CD4-positive, alpha-beta T cell treated with Interleukin-12 subunit alpha and Interleukin-12 subunit beta, for 1 hour (primary cell): ENCODE data around the gene SUPT20HL2.
"Not testable (repeated sequence)": the region's sequence is repeated elsewhere in the genome, so short reads cannot be mapped to it uniquely, and the experiment has no call there.

ENCODE experiments used
- DNase-seq: peaks from one replicate; pipeline ENCODE4 v3.0.0-alpha.2; 2020

The SUPT20HL2 gene

DNA sequence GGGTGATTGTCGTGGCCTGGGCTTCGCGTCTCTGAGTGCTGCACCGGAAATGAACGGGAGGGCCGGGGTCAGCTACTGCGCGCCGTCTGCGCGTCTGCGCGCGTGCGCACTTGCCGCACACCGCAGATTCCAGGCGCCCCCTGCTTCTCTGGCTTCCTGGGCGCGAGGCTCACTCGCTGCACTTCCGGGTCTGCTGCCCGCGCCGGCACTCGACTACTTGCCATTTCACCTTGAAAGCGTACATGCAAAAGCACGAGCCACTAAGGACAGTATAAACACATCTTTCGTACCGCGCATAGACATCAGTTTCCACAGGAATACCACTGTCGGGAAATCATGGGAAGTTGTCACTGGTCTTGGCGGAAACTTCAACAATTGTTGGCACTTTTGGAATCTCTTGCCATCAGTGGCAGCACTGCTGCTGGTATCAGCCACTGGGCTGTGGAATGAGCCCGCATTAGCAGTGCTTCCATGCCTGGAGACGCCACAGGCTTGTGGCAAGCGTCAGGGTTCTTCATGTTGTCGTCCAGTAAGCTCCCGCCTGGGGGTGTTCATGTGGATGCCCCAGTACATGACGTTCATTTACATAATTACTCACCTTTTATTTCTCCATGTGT lies at the start of gene SUPT20HL2:
SUPT20HL2 (minus strand) TSS at position 51 of the 617 bp plus-strand sequence. CDS start 754 bp downstream, outside the sequence.
- DNase-seq: no peak

DNA sequence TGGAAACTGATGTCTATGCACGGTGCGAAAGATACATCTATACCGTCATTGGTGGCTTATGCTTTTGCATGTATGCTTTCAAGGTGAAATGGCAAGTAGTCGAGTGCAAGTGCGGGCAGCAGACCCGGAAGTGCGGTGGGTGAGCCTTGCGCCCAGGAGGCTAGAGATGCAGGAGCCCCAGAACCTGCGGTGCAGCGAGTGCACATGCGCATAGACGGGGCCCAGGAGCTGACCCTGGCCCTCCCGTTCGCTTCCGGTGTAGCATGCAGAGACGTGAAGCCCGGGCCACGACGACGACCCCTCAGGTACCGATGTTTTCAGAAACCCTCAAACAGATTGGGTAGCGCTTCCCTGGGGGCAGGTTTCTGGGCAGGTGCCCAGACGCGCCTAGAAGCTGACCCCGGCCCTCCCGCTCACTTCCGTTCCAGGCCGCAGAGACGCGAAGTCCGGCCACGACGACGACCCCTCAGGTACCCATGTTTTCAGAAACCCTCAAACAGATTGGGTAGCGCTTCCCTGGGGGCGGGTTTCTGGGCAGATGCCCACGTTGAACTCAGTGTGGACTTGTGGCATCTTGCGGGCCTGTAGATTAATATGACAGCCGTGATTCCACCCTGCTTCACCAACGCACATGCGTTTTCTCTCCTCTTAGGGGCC lies 48.3 kb upstream of the SUPT20HL2 start:
- DNase-seq: not testable (repeated sequence)

DNA sequence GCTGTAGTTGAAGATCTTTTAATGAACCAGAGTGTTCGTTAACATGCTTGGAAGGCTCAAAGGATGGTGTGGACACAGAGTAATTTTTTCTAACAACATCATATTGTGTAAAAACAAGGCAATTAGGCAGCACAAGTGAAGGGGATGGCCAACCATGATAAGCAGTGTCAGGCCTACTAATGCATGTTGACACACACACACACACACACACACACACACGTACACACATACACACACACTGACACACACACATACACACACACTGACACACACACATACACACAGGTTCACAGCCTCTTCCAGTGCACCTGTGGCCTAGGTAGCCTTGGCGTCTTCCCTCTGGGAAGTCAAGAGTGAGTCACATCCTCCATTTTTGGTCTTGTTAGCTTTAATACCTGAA lies 46.4 kb upstream of the SUPT20HL2 start, which contains the start of gene SUPT20HL1:
SUPT20HL1 (plus strand) TSS at position 368 of the 400 bp plus-strand sequence. CDS start 2,122 bp downstream, outside the sequence.
- DNase-seq: no peak

DNA sequence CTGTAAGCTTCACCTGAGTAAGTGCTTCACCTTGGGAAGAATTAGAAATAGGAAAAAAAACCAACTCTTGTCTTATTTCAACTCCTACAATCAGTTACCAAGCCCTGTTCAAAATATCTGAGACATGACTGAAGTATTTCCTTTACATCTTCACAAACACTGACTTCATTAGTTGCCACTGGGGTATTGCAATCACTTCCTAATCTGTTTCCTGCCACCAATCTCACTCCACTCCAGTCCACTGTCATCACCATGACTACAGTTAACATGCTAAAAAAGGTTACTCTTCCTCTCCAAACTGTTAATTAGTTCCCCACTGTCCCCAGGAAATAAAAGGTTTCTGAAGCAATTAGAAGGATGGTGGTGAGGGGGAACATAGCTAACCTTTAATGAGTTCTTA lies 43.2 kb upstream of the SUPT20HL2 start:
- no peak for DNase-seq

DNA sequence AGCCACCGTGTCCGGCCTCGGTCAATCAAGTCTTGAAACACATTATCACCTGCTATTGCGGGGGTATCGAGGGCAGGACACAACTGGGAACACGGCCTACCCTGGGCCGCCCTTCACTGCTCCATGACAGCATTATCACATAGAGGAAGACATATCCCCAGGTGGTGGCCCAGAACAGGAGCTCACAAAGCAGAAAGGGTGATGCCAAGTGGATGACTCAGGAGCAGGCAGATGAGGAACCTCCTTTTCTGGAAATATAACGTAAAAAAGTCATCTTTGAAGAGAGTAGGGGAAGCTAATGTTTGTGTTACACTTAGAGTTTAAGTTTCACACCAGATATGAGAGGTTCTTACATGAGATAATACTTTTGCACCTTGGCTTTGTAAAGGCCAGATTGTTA lies 41.2 kb upstream of the SUPT20HL2 start:
- no peak for DNase-seq

DNA sequence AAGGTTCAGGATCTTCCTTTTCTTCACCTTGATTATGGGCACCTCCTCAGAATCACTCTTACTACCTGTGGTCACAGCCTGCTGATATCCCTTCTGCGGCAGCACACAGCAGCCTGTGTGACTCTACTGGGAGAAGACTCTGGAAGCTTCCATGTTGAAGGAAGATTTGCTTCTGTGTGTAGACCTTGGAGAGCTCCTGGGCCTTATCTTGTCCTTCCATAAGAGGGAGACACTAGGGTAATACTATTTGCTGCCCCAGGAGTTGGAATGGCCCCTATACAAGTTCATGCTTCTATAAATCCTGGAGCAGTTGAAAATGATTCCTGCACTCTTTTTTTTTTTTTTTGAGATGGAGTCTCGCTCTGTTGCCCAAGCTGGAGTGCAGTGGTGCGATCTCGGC lies 36.3 kb upstream of the SUPT20HL2 start:
- no peak for DNase-seq

DNA sequence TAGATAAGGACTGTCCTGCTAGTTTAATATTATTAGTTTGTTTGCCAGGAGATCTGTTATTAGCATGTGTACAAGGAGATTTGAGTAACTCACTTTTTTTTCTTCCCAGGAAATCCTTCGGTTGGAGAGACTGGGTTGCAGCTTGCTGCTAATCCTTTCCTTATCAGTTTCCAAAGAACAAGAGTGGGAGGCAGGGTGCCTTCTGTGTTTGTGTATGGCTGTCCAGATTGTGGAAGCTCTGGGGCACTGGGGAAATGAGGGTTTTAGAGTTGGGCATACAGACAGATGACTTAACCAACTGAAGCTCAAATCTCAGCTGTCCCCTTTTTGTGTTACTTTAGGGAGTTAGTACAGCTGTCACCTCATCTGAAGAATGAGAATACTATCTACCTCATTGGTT lies 34.0 kb upstream of the SUPT20HL2 start:
- DNase-seq: no peak

DNA sequence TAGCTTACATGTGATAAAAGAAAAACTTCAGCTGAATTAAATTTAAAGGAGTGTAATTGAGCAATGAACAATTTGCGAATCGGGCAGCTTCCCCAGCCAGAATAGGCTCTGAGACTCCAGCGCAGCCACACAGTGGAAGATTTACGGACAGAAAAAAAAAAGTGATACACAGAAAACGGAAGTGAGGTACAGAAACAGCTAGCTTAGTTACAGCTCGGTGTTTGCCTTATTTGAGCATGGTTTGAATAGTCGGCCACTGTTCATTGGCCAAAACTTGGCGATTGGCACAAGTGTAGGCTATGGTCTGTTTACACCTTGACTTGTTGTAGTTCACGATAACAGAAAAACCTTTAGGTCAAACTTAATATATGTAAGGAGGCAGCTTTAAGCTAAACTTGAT lies 29.9 kb upstream of the SUPT20HL2 start:
- DNase-seq: no peak

DNA sequence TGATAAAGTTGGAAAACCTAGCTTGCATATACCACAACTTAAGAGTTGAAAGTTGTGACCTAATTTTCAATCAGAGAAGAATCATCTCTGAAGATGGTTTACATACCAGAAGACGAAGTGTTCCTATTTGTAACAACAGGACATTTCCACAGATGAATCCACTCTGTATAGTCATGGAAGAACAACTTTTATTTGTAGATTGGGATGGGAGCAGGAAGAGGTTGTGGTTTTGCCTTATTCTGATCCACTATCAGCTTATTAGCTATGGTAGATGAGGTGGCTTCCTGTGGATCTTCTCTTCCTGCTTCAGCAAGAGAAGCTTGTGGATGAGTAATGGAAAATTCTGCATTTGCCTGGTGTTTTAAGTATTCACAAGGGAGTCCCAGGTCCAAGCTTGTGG lies 27.9 kb upstream of the SUPT20HL2 start:
- DNase-seq: no peak

DNA sequence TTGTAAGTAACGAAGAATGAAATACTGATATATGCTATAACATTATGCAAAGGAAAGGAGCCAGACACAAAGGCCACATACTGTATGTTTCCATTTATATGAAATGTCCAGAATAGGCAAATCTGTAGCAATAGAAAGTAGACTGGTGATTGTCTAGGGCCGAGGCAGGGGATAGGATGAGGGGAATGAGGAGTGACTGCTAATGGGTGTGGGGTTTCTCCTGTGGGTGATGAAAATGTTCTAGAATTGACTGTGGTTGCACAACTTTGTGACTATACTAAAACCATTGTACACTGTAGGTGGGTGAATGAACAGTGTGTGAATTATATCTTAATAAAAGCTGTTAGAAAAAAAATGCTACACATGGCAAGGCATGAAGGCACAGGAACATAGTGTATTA lies 26.6 kb upstream of the SUPT20HL2 start:
- no peak for DNase-seq

DNA sequence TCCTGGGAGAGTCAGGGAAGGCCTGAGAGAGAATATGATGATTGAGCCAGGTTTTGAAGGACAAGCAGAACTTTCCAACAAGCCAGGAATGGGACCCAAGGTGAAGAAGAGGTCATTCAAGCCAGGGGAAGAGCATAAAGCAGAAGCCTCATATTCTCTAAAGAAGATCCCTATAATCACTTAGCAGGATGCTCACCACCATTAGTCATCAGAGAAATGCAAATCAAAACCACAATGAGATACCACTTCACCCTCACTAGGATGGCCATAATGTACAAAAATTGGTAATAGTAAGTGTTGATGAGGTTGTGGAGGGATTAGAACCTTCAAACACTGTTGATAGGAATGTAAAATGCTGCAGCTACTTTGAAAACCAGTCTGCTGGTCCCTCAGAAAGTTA lies 26.0 kb upstream of the SUPT20HL2 start:
- DNase-seq: no peak

DNA sequence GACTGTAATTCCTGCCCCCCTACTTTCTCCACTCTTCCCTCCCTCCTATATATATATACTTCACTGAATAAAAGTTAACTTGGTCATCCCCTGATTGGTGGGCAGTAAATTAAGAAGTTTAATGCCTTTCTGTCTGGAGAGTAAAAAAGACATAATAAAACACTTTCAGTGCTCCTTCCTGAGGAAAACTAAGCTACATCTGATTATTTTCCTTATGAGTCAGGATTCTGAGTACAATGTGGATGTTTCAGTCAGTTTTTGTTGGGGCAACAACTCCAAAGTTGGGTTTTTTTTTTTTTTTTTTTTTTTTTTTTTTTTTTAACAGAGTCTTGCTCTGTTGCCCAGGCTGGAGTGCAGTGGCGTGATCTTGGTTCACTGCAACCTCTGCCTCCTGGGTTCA lies 22.0 kb upstream of the SUPT20HL2 start:
- DNase-seq: no peak

DNA sequence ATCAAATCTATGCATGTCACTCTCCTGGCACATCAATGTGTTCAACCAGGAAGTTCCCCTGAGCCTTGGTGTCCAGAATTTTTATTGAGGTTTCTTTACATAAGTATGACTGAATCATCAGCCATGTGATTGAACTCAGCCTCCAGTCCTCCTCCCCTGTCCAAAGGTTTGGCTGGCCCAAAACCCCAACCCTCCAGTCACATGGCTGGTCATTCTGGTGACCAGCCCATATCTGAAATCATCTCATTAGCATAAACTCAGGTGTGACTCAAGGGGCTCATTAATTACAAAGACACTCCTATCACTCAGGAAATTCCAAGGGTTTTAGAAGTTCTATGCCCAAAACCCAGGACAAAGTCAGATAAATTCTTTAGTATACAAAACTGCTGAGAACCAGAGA lies 20.6 kb upstream of the SUPT20HL2 start:
- DNase-seq: no peak

DNA sequence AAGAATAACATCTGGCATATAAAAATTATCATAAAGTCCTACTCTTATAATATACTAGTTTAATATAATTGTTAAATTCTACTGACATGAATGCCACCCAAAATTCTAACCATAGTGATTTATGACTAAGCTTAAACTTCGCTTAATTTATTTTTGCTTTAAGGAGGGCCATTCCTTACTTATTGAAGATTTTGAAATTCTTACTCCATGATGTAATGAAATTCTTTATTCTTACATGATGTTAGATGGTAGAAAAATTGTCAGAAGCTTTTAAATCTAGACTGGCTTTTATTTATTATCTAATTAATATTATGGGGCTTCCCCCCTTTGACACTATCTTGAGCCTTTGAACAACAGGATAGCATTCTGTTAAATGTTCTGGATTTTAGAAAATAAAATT lies 19.5 kb upstream of the SUPT20HL2 start:
- no peak for DNase-seq

DNA sequence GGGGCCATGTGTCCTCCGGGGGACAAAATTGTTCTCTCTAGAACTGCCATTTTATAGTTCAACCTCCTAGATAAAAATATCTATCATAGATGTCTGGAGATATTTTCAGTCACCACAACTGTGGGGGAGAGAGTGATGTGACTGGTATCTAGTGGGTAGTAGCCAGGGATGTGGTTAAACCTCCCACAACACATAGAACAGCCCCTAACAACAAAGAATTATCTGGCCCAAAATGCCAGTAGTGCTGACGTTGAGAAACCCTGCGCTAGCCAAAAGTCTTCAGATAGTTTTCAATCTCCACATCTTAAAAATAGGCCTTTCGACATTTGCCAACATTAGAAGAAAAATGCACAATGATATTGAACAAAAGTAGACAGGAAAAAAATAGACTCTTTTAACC lies 19.0 kb upstream of the SUPT20HL2 start:
- DNase-seq: no peak

DNA sequence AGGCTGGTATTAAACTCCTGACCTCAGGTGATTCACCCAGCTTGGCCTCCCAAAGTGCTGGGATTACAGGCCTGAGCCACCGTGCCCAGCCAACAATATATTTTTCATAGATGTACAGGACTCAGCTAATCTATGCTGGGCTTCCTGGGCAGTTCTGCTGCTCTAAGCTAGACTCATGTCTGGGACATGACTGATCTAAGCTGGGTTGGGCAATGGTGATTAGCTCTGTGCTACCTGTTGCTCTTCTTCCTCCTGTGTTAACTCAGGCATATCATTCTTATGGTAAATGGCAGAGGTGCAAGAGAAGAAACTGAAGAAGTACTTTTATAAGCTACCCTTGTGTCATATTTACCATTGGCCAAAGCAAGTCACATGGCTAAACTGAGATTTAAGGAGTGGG lies 11.4 kb upstream of the SUPT20HL2 start:
- DNase-seq: no peak

DNA sequence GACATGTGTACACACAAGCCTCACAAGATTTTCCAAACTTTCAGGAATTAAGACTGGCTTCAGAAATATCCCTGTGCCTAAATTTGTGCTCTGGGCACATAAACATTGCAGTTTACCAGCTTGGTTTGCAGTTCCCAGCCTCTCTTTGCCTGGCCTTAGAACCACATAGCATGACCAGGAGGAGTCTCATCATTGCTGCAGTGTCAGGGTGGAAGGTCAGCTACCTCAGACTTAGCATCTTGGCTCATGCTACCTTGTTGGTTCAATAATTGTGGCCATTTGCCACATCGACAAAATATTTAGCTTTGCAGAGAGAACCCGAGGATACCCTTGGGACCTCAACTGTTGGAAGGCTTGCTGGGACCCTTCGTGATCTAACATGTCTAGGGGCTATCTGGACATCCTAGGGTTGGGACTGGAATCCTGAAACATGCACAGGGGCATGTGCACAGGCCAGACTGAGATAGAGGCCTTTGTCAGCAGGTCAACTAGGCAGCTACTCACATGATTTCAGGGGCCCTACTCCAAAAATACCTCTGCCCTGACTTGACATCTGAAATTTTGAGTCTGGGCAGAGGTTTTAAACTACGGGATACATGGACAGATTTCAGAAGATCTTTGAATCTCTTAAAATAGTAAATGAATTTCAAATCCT lies 8.0 kb upstream of the SUPT20HL2 start:
- no peak for DNase-seq

DNA sequence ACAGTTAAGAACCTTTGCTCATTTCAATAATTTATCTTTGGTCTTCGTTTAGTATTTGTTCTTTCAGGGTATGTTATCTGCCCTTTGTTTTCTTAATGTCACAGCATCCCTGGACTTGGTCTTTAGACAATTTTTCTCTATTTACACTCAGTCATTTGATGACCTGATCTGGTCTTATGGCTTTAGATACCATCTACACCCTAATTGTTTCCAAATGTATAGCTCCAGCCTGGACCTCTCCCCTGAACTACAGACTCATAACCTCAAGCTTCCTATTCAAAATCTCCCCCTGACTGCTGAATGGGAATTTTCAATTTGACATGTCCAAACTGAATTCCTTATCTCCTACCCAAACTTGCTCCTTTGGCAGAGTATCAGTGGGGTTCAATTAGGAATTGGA lies 3.7 kb upstream of the SUPT20HL2 start:
- no peak for DNase-seq

DNA sequence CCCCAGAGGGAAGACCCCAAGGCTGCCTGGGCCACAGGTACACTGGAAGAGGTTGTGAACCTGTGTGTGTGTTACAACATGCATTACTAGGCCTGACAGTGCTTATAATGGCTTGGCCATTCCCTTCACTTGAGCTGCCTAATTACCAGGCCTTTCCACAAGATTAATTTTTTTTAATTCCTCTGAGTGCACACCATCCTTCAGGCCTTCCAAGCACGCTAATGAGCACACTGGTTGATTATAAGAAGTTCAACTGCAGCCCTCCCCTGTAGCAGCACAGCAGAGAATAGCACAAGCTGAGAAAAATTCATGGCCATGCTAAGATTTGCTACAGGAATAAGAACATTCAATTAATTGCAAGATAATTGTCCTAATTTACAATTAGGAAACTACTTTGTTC lies 2.2 kb upstream of the SUPT20HL2 start:
- DNase-seq: no peak

DNA sequence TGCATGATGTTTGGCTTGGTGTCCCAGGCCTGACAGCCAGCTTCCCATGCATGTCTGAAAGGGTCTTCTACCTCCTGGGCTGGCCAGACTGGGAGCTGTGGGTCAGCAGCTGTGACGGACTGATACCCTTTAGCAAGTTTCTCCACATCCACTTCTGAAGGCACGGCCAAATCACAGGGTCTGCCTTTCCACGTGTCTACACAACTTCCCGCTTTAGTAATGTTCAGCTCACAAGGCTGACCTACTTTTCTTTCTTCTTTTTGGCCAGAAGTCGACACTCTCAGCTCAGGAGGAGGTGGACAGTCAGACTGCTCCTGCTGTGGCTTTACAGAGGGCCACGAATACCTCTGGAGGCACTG lies 1.6 kb downstream of the SUPT20HL2 start:
- DNase-seq: not testable (repeated sequence)

DNA sequence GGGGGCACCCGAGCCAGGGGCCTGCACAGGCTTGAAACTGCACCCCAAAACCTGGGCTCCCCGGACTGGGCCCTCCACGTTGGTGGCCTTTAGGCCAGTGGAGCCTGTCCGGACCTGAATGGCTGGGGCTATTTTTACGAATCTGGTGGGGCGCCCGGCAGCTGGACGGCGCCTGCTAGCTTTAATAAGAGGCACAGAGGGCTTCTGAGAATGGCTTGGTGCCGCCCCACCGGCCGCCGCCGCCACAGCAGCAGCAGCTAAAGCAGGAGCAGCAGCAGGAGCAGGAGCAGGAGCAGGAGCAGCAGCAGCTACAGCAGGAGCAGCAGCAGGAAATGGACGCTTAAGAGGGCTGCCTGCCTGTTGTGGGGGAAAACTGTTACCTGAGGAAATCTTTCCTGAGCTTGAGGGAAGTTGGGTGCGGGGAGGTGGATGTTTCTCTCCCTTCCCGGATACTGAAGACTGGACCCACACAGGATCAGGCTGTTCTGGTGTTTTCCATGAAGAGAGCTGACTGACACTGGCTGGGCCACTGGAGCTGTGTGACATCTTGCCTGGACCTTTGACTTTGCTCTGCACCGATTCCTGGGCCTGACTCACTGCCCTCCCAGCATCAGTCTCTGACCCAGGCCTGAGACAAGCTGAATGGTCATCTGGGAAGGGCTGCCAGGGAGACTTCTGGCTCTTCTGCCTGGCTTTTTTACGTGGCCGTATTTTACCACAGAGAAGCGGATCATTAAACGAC lies 2.2 kb downstream of the SUPT20HL2 start:
- not testable (repeated sequence) for DNase-seq

DNA sequence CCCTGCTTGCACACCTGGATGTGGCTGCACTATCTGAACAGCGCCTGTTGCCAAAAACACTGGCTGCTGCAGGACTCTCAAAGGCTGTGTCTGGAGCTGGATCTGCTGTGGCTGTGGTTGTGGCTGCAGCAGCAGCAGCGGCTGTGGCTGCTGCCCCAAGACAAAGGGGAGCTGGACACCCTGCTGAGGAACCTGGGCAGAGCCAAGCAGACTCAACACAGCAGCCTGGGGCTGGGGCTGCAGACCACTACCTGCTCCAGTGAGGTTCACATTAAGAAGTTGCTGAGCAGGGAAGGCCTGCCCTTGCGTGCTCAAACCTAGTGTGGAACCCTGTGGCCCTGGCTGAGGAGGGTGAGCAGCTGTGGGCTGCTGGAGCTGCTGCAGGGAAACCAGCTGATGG lies 3.0 kb downstream of the SUPT20HL2 start:
- not testable (repeated sequence) for DNase-seq

DNA sequence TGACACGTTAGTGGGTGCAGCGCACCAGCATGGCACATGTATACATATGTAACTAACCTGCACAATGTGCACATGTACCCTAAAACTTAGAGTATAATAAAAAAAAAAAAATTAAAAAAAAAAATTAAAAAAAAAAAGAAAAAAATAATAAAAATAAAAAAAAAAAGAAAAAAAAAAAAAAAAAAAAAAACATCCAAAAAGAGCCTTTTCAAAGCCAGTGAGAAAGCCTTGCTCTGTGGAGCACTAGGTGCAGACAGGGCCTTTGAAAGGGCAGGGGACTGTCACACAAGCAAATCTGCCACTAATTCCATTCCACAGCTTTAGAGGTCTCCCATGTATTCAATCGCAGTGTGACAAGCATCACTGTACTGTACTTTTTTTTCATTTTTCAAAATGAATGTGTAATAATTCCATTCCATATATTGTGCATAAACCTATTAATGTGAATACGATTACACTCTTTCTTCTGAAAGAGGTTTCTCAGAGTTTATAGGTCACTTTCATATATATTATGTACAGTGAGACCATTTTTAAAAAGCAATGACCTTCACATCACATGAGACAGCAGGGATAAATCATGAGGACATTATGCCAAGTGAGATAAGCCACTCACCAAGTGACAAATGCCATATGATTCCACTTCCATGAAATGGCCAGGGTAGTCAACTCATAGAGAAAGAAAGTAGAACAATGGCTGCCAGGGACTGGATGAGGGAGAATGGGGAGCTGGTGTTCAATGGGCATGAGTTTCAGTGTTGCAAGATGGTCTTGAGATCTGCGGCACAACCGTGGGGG lies 4.1 kb downstream of the SUPT20HL2 start:
- DNase-seq: not testable (repeated sequence)
